Fibroblast of villous mesenchyme (primary cell): ENCODE measurements around the gene ATP6V0A1. TPM values are rescaled to one million over a fixed set of nuclear protein-coding genes. Genes with fewer than 3 reads are reported as not detected.

Experiments
- DNase-seq: peaks from one replicate; pipeline ENCODE4 v3.0.0-alpha.2; 2010; ENCODE audit warnings: low read depth
- H3K4me3 ChIP-seq: 2 replicates; pipeline ENCODE4 v1.5.1; 2011; ENCODE audit warnings: low read depth, mild to moderate bottlenecking, low read length
- CTCF ChIP-seq: IDR thresholded peaks from 2 replicates; pipeline ENCODE4 v1.5.1; 2012; ENCODE audit warnings: low read depth, mild to moderate bottlenecking, low read length; ENCODE audit not compliant: insufficient read depth
- total RNA-seq: library from RNA; depleted of rRNA; stranded (reverse); fragments of >200 nt; gene quantifications from 2 replicates; pipeline ENCODE4 v1.2.3, GENCODE V29; 2012

ATP6V0A1 gene
- total RNA-seq, 1 donor: 82.5 TPM

- H3K4me3 ChIP-seq: no peak overlapping the region
- DNase-seq: peak; percentile 72
- TF ChIP-seq CTCF: no peak
These were observed 54.1 kb downstream of the ATP6V0A1 start for GRCh38 chr17:42512733-42513251.

GRCh38 chr17:42513686-42514085, 55.0 kb downstream of the ATP6V0A1 start:
- H3K4me3 ChIP-seq: no peak overlapping the region
- TF ChIP-seq CTCF: no peak
- DNase-seq: no peak

GRCh38 chr17:42514279-42514678, 55.6 kb downstream of the ATP6V0A1 start:
- no peak for TF ChIP-seq CTCF
- H3K4me3 ChIP-seq: no peak overlapping the region
- no peak for DNase-seq

GRCh38 chr17:42514867-42515266, 56.2 kb downstream of the ATP6V0A1 start:
- no peak for TF ChIP-seq CTCF
- DNase-seq: no peak
- no peak overlapping the region for H3K4me3 ChIP-seq

GRCh38 chr17:42517516-42517915, 58.8 kb downstream of the ATP6V0A1 start:
- H3K4me3 ChIP-seq: no peak overlapping the region
- peak; percentile 97 for TF ChIP-seq CTCF
- DNase-seq: peak; percentile 90

GRCh38 chr17:42518046-42518754, 59.5 kb downstream of the ATP6V0A1 start:
- TF ChIP-seq CTCF: no peak
- H3K4me3 ChIP-seq: no peak overlapping the region
- DNase-seq: peak; percentile 96
